OCI-LY7 (cell line): ENCODE measurements around the gene TAF4.

Experiments
- CTCF ChIP-seq: fragments of 200-600 bp; sonication (generic); conservative IDR thresholded peaks from 2 replicates; pipeline ENCODE4 v1.5.1; 2014; ENCODE audit warnings: mild to moderate bottlenecking, antibody characterized with exemption, low read length, moderate library complexity, mixed read lengths
- EZH2phosphoT487 ChIP-seq: fragments of 200-600 bp; sonication (generic); IDR thresholded peaks from 2 replicates; pipeline ENCODE4 v1.6.1; 2018; ENCODE audit warnings: low read depth, borderline replicate concordance, mild to moderate bottlenecking, mixed run types, antibody characterized with exemption, low read length, moderate library complexity, mixed read lengths

- TF ChIP-seq CTCF (no peak), EZH2phosphoT487 (no peak)
Observed at GRCh38 chr20:61934716-61935530, 130.8 kb downstream of the TAF4 start.
